Measurements from ENCODE around the gene GARRE1.
"Not testable (repeated sequence)": the region's sequence is repeated elsewhere in the genome, so short reads cannot be mapped to it uniquely, and the experiment has no call there.

The GARRE1 gene

GRCh38 chr19:34260771-34261173 lies 6.4 kb downstream of the GARRE1 start:
- no peak for DNase-seq (ENCODE audit: low read depth)

DNA sequence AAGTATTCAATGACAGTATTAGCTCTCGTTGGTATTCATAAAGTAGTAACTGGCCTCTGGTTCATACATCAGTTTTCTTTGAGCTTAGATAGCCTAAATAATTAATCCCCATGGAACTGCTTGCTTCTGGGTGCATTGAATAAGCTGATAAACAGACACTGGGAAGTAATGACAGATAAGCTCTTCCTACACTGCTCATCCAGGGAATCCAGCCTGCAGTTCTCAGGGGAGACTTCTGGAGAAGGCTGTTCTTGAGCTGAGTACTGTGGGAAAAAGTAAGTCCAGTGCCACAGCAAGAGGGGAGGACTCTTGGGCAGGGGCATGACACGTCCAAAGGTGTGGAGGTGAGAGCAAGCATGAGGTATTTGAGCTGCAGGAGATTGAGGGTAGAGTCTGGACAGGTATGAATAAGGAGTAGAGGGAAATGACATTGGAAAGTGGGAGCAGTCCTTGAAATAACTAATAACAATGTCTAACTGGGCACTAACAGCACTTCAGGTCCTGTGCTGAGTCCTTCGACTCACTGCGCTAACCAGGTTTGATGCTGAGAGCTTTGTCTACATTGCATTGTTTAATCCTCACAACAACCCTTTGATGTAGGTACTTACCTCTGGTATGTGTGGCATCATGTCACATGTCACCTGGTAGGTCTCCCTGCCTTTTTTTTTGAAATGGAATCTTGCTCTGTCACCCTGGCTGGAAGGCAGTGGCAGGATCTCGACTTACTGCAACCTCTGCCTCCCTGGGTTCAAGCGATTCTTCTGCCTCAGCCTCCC lies 7.2 kb downstream of the GARRE1 start:
- DNase-seq (ENCODE audit: low read depth) = no peak

- DNase-seq (ENCODE audit: low read depth) = no peak
Measured at GRCh38 chr19:34263745-34264237, 9.4 kb downstream of the GARRE1 start.

GRCh38 chr19:34265221-34265650 lies 10.9 kb downstream of the GARRE1 start:
- DNase-seq (ENCODE audit: low read depth) = no peak

DNA sequence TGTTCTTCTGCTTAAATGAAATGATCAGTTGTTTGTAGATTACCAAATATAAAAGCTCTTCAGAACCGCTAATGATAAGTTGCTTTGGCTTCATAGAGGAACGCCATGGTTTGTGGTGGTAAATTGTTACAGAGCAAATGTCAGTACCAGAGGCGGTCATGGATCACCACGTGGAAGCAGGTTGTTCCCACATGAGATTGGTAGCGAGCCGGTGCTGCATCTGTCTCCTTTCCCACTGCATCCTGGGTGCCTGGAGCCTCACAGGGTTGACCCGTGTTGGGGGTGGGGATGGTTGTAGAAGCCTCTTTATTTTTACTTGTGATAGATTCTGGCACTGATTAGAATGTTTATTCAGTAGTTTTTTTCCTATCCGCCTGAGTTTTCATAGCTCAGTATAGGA lies 14.7 kb downstream of the GARRE1 start:
- DNase-seq (ENCODE audit: low read depth) = no peak

DNA sequence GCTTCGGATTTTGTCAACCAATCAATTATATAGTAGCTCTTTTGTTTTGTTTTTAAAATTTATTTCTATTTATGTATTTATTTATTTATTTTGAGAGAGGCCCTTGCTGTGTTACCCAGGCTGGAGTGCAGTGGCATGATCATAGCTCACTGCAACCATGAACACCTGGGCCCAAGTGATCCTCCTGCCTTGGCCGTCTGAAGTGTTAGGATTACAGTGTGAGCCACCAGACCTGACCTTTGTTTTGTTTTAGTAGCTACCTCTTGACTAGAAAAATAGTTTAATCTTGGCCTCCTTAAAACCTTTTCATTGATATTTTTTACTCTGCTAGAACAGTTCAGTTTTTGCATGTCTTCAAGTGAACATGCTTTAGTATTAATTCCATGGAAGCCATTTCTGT lies 15.1 kb downstream of the GARRE1 start:
- no peak for DNase-seq (ENCODE audit: low read depth)

- peak; percentile 62 for DNase-seq (ENCODE audit: low read depth)
Measured at GRCh38 chr19:34269968-34270621, 15.7 kb downstream of the GARRE1 start.

- no peak for DNase-seq (ENCODE audit: low read depth)
Measured at GRCh38 chr19:34273121-34273520, 18.8 kb downstream of the GARRE1 start.

- no peak for DNase-seq (ENCODE audit: low read depth)
Measured at GRCh38 chr19:34274284-34274826, 20.0 kb downstream of the GARRE1 start.

DNA sequence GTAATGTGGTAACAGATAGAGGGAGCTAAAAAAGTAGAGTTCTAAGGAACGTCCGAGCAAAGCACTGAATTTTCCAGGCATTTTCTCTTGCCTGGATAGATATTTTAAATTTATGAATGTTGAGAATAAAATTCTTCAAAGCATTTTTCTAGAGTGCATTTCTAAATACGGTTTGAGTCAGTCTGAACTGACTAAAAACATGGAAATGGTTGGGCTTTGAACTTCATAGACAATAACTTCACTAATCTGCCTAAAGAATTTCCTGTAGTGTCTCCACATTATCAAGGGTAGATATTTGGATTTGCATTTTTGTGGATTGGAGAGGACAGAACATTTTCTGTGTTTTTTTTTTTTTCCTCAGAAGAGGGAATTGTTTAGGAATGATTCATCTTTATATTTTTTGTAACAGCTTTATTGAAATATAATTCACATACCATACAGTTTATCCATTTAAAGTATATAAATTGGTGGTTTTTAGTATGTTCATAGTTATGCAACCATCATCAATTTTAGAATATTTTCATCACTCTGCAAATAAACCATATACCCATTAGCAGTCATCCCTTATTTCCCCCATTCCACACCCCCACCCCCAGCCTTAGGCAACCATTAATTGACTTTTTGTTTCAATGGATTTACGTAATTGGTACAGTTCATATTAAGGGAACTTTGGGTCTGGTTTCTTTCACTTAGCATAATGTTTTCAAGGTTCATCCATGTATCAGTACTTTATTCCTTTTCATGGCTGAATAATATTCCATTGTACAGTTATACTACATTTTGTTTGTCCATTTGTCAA lies 20.7 kb downstream of the GARRE1 start:
- DNase-seq (ENCODE audit: low read depth) = no peak

DNA sequence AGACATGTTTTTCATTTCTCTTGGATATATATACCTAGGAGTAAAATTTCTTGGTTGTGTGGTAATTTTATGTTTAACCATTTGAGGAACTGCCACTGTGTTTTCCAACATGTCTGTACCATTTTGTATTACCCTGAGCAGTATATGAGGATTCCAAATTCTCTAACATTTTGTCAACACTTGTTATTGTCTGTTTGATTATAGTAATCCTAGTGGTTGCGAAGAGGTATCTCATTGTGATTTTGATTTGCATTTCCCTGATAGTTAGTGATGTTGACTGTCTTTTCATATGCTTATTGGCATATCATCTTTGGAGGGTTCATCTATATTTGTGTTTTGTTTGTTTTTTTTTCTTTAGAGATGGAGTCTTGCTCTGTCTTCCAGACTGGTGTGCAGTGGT lies 21.4 kb downstream of the GARRE1 start:
- no peak for DNase-seq (ENCODE audit: low read depth)

DNA sequence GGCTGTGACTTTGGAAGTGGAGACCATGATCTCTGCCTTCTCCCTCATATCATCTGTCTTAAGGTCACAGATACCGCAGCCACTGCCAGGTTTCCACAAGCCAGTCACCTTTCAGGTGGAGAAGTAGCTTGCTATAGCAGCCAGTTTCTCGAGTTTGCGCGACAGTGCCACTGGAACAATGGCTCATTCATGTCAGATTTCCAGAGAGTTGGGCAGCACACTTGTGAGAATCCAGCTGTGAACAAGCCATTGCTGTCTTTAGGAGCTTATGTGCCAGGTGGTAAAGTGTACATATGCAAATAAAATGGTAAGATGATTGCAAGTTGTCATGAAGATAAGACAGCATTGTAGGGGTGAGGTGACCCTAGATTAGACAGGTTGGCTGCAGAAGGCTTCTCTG lies 22.3 kb downstream of the GARRE1 start:
- DNase-seq (ENCODE audit: low read depth) = no peak

DNA sequence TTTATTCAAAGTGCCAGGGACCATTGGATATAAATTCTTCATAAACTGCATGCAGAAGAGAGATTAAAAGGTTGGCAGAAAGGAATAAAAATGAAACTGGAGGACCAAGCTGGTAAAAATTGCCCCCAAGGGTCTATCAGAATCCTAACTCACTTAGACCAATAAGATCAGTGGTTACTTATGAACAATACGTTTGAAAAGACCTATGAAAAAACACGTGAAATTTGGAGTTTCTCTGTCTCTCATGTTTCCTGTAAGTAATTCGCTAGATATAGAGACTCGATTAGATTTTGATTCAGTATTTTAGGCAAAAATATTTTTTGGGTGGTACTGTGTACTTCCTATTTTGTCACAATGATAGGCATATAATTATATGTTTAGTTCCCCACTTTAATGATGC lies 22.9 kb downstream of the GARRE1 start:
- DNase-seq (ENCODE audit: low read depth) = no peak

GRCh38 chr19:34278783-34279182 lies 24.4 kb downstream of the GARRE1 start:
- DNase-seq (ENCODE audit: low read depth) = no peak

DNA sequence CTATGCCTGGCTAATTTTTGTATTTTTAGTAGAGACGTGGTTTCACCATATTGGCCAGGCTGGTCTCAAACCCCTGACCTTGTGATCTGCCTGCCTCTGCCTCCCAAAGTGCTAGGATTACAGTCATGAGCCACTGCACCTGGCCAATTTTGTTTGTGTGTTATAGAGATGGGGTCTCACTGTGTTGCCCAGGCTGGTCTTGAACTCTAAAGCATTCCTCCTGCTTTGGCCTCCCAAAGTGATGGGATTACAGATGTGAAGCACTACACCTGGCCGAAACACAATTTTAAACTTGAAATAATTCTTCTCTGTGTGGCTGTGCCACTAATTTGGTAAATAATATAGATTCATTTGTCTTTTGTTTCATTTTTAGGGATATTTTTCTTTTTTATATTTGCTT lies 27.1 kb downstream of the GARRE1 start:
- DNase-seq (ENCODE audit: low read depth) = not testable (repeated sequence)

DNA sequence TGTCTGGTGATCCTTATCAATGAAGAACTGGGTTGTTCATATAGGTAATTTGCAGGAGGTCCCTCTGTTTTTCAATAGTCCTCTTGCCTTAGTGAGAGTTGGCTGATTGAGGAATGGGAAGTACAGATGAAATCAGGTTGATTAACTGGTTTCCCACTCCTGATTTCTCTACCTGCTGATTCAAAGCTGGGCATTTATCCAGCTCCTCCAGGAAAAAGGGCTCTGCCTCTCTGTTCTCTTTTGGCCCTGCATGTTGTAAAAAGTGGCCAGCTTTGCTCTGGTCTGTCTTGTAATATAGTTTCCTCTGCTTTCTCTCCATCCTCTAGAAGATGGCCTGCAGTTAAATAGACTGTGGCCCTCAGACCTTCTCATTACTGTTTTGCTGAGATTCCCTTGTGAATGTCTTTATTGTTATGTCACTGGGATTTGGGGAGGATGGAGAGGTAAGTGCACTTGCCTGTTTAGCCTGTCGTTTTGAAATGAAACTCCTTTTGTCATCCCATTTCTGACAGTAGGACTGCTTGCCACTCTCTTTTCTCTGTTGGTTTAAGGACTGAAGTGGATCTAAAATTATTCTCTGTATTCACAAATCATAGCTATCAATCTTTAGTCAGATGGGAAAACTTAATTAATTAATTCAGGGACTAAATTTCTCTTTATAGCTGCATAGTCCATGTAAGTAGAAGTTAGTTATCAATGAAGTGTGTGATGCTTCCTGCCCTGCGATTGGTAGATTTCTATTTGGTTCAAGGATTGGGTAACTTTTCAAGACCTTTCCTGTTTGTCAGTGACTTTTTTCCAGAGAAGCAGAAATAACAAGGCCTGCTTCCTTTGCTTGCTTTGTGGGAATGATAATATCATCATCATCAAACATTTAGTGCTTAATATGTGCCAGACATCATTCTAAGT lies 28.5 kb downstream of the GARRE1 start:
- no peak for DNase-seq (ENCODE audit: low read depth)

DNA sequence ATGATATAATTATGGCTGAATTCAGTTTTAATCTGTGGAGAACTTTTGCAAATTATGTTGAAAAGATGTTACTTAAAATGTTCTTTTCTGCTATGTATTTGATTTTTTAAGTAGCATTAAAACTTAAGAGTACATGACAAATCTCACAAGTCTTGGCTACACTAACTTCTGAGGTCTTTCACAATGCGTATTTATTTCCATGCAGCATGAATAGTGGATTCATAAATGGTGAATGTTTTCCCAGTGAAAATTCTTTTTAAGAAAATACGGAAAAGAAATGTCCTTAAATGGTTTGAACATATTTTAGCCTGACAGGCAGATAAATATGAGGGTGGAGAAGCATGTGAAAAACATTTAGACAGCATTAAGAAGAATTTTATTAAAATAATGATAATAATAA lies 30.2 kb downstream of the GARRE1 start:
- no peak for DNase-seq (ENCODE audit: low read depth)

DNA sequence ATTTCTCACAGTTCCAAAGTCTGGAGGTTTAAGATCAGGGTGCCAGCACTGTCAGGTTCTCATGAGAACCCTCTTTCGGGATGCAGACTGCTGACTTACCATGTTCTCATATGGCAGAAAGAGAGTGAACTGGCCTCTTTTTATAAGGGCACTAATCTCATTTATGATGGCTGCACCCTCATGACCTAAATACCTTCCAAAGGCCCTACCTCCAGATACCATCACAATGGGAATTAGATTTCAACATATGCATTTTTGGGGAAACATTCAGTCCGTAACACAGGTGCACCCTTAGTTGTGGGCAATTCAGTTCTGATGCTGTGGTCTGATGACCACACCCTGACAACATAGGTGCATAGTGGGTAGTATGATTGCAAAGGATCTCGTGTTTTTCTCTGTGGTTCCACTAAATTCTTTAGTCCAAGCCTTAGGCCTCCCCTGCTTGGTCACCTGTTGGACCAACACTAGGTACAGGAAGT lies 33.3 kb downstream of the GARRE1 start:
- DNase-seq (ENCODE audit: low read depth) = no peak

GRCh38 chr19:34288381-34288780 lies 34.0 kb downstream of the GARRE1 start:
- no peak for DNase-seq (ENCODE audit: low read depth)

DNA sequence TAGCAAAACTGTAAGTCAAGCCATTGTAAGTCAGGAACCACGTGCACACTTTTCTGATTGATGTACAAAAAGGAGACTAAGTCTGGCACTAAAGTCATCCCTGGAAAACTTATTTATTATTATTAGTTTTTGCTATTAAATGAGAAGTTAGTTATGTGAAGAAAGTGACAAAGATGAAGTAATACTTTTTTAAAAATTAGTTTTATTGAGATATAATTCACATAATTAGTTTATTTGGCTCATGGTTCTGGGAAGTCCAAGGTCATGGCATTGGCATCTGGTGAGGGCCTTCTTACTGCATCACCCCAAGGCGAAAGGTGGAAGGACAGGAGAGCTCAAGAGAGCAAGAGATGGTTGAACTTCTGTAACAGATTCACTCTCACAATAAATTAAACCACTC lies 36.9 kb downstream of the GARRE1 start:
- DNase-seq (ENCODE audit: low read depth) = no peak

DNA sequence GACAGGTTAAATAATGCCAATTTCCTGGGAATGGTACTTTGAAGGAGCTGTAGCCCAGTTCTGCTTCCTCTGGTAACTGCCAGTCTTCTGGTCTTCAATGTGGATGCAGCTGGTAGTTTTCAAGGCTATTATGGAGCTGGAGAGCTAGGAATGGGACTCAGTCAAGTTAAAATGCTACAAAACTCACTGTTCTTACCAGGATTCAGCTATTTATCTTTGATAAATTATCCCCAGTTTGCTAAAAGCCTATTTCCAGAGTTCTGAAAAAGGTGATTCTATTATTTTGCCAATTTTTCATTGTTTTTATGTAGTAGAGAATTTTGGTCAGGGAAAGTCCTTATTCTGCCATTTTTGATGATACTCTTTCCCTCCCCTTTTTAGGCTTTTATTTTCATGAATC lies 40.7 kb downstream of the GARRE1 start:
- DNase-seq (ENCODE audit: low read depth) = no peak
